Measurements from ENCODE around the gene PEX14. TPM values are rescaled to one million over a fixed set of nuclear protein-coding genes. Genes with fewer than 3 reads are reported as not detected.

The PEX14 gene
- total and polyA plus RNA-seq, 5 donors from 2014 or later, result 3.5 to 22.4 (median 4.9) TPM

GRCh38 chr1:10625554-10625953 is 150.8 kb downstream of the PEX14 start:
- H3K4me1 Mint-ChIP-seq, result no peaks in the 10 kb centered on the region
- ATAC-seq (ENCODE audit: low read depth in 2 of 2) (no peak), DNase-seq (no peak)
- H3K36me3 Mint-ChIP-seq, result peaks cover 18% of the 10 kb centered on the region
- Histone ChIP-seq H3K36me3 (ENCODE audit: control insufficient read depth, insufficient read depth, low read length) (peaks cover 34% of the 10 kb centered on the region), H3K4me3 (ENCODE audit: low read depth, low read length) (no peak overlapping the region), H3K27ac (ENCODE audit: insufficient read depth, low read length, poor library complexity, severe bottlenecking) (no peak overlapping the region), H3K9me3 (ENCODE audit: control insufficient read depth in 2 of 2, low read length in 2 of 2) (no peaks in the 10 kb centered on the region), H3K27me3 (ENCODE audit: control insufficient read depth, insufficient read depth, low read length) (no peaks in the 10 kb centered on the region), H3K4me1 (ENCODE audit: control insufficient read depth, insufficient read depth, low read length, poor library complexity, severe bottlenecking) (no peaks in the 10 kb centered on the region)
- no peaks in the 10 kb centered on the region for H3K27me3 Mint-ChIP-seq
- no peak overlapping the region for H3K4me3 Mint-ChIP-seq
- H3K27ac Mint-ChIP-seq, result no peak overlapping the region
- H3K9me3 Mint-ChIP-seq, result no peaks in the 10 kb centered on the region

DNA sequence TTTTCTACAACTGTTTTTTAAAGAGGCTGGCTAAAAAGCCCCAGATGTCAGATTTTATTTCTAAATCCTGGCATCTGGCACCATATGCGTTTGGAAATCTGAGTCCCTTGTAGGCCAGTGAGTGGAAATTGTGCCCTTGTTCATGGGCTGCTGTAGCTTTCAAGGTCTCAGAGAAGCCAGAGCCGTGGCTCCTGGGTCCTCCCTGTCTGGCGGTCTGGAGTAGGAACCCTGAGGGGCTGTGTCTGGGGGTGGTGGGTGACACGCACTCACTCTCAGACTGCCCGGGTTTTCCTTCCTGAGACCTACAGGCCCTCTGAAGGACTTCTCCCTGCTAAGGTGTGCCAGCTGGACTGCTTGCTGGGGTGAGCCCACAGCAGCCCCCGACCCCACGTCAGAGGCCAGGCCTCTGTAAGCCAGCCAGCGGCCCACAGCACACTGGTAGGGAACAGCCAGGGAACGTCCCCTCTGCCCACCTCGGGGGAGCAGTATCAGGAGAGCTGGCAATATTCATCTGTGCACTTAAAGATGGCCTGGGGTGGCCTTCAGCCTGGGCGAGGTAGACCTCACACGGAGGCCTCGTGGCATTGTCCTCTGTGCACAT is 151.5 kb downstream of the PEX14 start:
- Mint-ChIP-seq H3K27me3 (no peaks in the 10 kb centered on the region), H3K9me3 (no peaks in the 10 kb centered on the region), H3K4me3 (no peak overlapping the region), H3K36me3 (peaks cover 18% of the 10 kb centered on the region), H3K4me1 (no peaks in the 10 kb centered on the region), H3K27ac (no peak overlapping the region)
- no peaks in the 10 kb centered on the region for H3K4me1 ChIP-seq (ENCODE audit: control insufficient read depth, insufficient read depth, low read length, poor library complexity, severe bottlenecking)
- ATAC-seq (ENCODE audit: low read depth in 2 of 2) (no peak), DNase-seq (no peak)
- peaks cover 34% of the 10 kb centered on the region for H3K36me3 ChIP-seq (ENCODE audit: control insufficient read depth, insufficient read depth, low read length)
- no peak overlapping the region for H3K4me3 ChIP-seq (ENCODE audit: low read depth, low read length)
- H3K27me3 ChIP-seq (ENCODE audit: control insufficient read depth, insufficient read depth, low read length), result no peaks in the 10 kb centered on the region
- no peak overlapping the region for H3K27ac ChIP-seq (ENCODE audit: insufficient read depth, low read length, poor library complexity, severe bottlenecking)
- no peaks in the 10 kb centered on the region for H3K9me3 ChIP-seq (ENCODE audit: control insufficient read depth in 2 of 2, low read length in 2 of 2)

GRCh38 chr1:10626791-10627410 is 152.2 kb downstream of the PEX14 start:
- H3K36me3 Mint-ChIP-seq, result peaks cover 18% of the 10 kb centered on the region

DNA sequence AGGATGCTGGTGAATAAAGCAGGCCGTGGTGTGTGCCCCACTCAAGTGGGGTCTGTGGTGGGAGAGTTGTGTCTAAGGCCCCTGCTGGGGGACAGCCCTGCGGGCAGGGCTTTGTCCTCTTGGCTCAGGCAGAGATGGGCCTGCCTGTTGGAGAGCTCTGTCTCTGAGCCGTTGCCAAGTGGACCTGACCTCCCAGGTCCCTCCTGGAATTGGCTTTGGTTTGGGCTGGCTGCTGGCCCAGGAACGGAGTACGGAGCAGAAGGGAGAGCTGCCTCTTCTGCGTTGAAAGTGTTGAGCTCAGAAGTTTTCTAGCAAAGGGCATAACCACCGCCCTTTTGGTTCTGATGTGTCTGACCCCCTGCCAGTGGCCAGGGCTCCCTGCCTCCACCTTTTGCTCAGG is 153.9 kb downstream of the PEX14 start:
- H3K4me1 Mint-ChIP-seq, result no peaks in the 10 kb centered on the region
- peaks cover 0 to 1% (median 0%) of the 10 kb centered on the region in 7 donors for H3K9me3 Mint-ChIP-seq
- H3K36me3 Mint-ChIP-seq, result peaks cover 8% of the 10 kb centered on the region
- peak overlapping the region in 1 of 4 donors; percentile 47 for H3K4me3 Mint-ChIP-seq
- Histone ChIP-seq H3K27ac (ENCODE audit: insufficient read depth, low read length, poor library complexity, severe bottlenecking) (no peak overlapping the region), H3K4me3 (ENCODE audit: low read depth, low read length) (no peak overlapping the region), H3K27me3 (ENCODE audit: control insufficient read depth, insufficient read depth, low read length) (no peaks in the 10 kb centered on the region), H3K4me1 (ENCODE audit: control insufficient read depth, insufficient read depth, low read length, poor library complexity, severe bottlenecking) (no peaks in the 10 kb centered on the region), H3K36me3 (ENCODE audit: control insufficient read depth, insufficient read depth, low read length) (peaks cover 20% of the 10 kb centered on the region), H3K9me3 (ENCODE audit: control insufficient read depth in 2 of 2, low read length in 2 of 2) (no peaks in the 10 kb centered on the region)
- no peaks in the 10 kb centered on the region for H3K27me3 Mint-ChIP-seq
- DNase-seq (no peak), ATAC-seq (ENCODE audit: low read depth in 2 of 2) (no peak)
- peak overlapping the region in 1 of 3 donors; percentile 76 for H3K27ac Mint-ChIP-seq

More at GRCh38 chr1:10626791-10627410, 152.2 kb downstream of the PEX14 start:
- peaks cover 34% of the 10 kb centered on the region for H3K36me3 ChIP-seq (ENCODE audit: control insufficient read depth, insufficient read depth, low read length)
- Mint-ChIP-seq H3K27me3 (no peaks in the 10 kb centered on the region), H3K27ac (no peak overlapping the region), H3K4me1 (no peaks in the 10 kb centered on the region), H3K4me3 (peak overlapping the region in 1 of 4 donors; percentile 9), H3K9me3 (no peaks in the 10 kb centered on the region)
- H3K27ac ChIP-seq (ENCODE audit: insufficient read depth, low read length, poor library complexity, severe bottlenecking), result no peak overlapping the region
- no peaks in the 10 kb centered on the region for H3K9me3 ChIP-seq (ENCODE audit: control insufficient read depth in 2 of 2, low read length in 2 of 2)
- no peak overlapping the region for H3K4me3 ChIP-seq (ENCODE audit: low read depth, low read length)
- ATAC-seq (ENCODE audit: low read depth in 2 of 2) (no peak), DNase-seq (no peak)
- no peaks in the 10 kb centered on the region for H3K27me3 ChIP-seq (ENCODE audit: control insufficient read depth, insufficient read depth, low read length)
- no peaks in the 10 kb centered on the region for H3K4me1 ChIP-seq (ENCODE audit: control insufficient read depth, insufficient read depth, low read length, poor library complexity, severe bottlenecking)

DNA sequence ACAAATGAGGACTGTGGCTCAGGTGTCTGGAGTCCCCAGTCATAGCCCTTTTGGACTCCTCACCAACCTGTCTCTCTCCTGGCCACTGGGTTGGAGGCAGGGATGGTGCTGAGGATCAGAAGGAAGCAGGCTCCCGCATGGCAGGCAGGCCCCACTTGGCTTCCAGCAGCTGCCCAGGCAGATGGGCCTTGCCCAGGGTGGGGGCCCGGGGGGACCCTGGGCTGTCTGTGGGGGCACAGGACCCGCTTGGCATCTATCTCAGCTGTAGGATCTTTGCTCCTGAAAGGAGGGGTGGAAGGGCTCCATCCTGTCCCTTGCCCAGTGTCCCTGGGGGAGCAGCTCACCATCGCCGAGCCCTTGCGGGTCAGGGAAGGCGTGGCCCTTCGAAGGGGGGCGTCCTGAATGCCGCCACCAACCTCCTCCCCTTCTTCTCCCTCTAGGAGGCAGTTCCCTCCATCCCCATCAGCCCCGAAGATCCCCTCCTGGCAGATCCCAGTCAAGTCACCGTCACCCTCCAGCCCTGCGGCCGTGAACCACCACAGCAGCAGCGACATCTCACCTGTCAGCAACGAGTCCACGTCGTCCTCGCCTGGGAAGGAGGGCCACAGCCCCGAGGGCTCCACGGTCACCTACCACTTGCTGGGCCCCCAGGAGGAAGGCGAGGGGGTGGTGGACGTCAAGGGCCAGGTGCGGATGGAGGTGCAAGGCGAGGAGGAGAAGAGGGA is 154.5 kb downstream of the PEX14 start:
- peaks cover 0 to 1% (median 0%) of the 10 kb centered on the region in 7 donors for H3K9me3 Mint-ChIP-seq
- Histone ChIP-seq H3K27me3 (ENCODE audit: control insufficient read depth, insufficient read depth, low read length) (no peaks in the 10 kb centered on the region), H3K27ac (ENCODE audit: insufficient read depth, low read length, poor library complexity, severe bottlenecking) (no peak overlapping the region), H3K36me3 (ENCODE audit: control insufficient read depth, insufficient read depth, low read length) (peaks cover 15% of the 10 kb centered on the region), H3K9me3 (ENCODE audit: control insufficient read depth in 2 of 2, low read length in 2 of 2) (no peaks in the 10 kb centered on the region), H3K4me1 (ENCODE audit: control insufficient read depth, insufficient read depth, low read length, poor library complexity, severe bottlenecking) (no peaks in the 10 kb centered on the region), H3K4me3 (ENCODE audit: low read depth, low read length) (no peak overlapping the region)
- no peak overlapping the region for H3K27ac Mint-ChIP-seq
- H3K36me3 Mint-ChIP-seq, result peaks cover 8% of the 10 kb centered on the region
- ATAC-seq (ENCODE audit: low read depth in 2 of 2) (no peak), DNase-seq (no peak)
- H3K4me3 Mint-ChIP-seq, result no peak overlapping the region
- no peaks in the 10 kb centered on the region for H3K4me1 Mint-ChIP-seq
- no peaks in the 10 kb centered on the region for H3K27me3 Mint-ChIP-seq

- no peaks in the 10 kb centered on the region for H3K4me1 Mint-ChIP-seq
- H3K4me1 ChIP-seq (ENCODE audit: control insufficient read depth, insufficient read depth, low read length, poor library complexity, severe bottlenecking), result no peaks in the 10 kb centered on the region
- peaks cover 8% of the 10 kb centered on the region for H3K36me3 Mint-ChIP-seq
- ATAC-seq (ENCODE audit: low read depth in 2 of 2) (no peak), DNase-seq (no peak)
- no peak overlapping the region for H3K27ac ChIP-seq (ENCODE audit: insufficient read depth, low read length, poor library complexity, severe bottlenecking)
- H3K4me3 Mint-ChIP-seq, result peak overlapping the region in 1 of 4 donors; percentile 21
- H3K27ac Mint-ChIP-seq, result peak overlapping the region in 1 of 3 donors; percentile 11
- no peaks in the 10 kb centered on the region for H3K27me3 ChIP-seq (ENCODE audit: control insufficient read depth, insufficient read depth, low read length)
- no peaks in the 10 kb centered on the region for H3K9me3 ChIP-seq (ENCODE audit: control insufficient read depth in 2 of 2, low read length in 2 of 2)
- no peaks in the 10 kb centered on the region for H3K27me3 Mint-ChIP-seq
- peaks cover 0 to 1% (median 0%) of the 10 kb centered on the region in 7 donors for H3K9me3 Mint-ChIP-seq
- H3K36me3 ChIP-seq (ENCODE audit: control insufficient read depth, insufficient read depth, low read length), result peaks cover 9% of the 10 kb centered on the region
- no peak overlapping the region for H3K4me3 ChIP-seq (ENCODE audit: low read depth, low read length)
Observed at GRCh38 chr1:10629816-10630571, 155.2 kb downstream of the PEX14 start.

DNA sequence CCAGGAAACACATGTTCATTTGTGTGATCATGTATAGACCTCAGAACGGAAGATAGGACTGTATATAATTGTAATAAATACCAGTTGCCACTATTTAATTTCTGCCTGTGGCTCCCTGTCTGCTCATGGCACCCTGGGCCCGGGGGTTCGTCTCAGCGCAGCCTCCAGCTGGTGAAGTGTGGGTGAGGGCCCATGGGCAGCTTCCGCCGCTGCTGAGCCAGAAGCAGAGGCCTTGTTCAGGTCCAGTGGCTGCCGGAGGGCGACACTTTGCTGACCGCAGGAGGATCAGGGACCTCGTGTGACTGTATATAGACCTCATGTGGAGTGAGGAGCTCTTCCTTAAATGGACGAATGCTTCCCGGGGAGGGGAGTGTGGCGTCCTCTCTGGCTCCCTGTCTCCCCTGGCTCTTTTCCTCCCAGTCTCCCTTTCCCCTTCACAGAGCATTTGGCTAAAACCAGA is 155.9 kb downstream of the PEX14 start:
- Mint-ChIP-seq H3K27ac (peak overlapping the region in 1 of 3 donors; percentile 11), H3K27me3 (no peaks in the 10 kb centered on the region), H3K36me3 (peaks cover 8% of the 10 kb centered on the region), H3K4me3 (no peak overlapping the region), H3K4me1 (no peaks in the 10 kb centered on the region), H3K9me3 (peaks cover 0 to 1% (median 0%) of the 10 kb centered on the region in 7 donors)
- peaks cover 7% of the 10 kb centered on the region for H3K36me3 ChIP-seq (ENCODE audit: control insufficient read depth, insufficient read depth, low read length)
- no peak overlapping the region for H3K27ac ChIP-seq (ENCODE audit: insufficient read depth, low read length, poor library complexity, severe bottlenecking)
- H3K4me1 ChIP-seq (ENCODE audit: control insufficient read depth, insufficient read depth, low read length, poor library complexity, severe bottlenecking), result no peaks in the 10 kb centered on the region
- H3K4me3 ChIP-seq (ENCODE audit: low read depth, low read length), result no peak overlapping the region
- DNase-seq (no peak), ATAC-seq (ENCODE audit: low read depth in 2 of 2) (no peak)
- H3K27me3 ChIP-seq (ENCODE audit: control insufficient read depth, insufficient read depth, low read length), result no peaks in the 10 kb centered on the region
- no peaks in the 10 kb centered on the region for H3K9me3 ChIP-seq (ENCODE audit: control insufficient read depth in 2 of 2, low read length in 2 of 2)

Data from CD4-positive, CD25-positive, alpha-beta regulatory T cell (primary cell).